Iris pigment epithelial cell (primary cell): Measurements from ENCODE around the gene TEX10.
"Not testable (repeated sequence)": the region's sequence is repeated elsewhere in the genome, so short reads cannot be mapped to it uniquely, and the experiment has no call there.

Source experiments
- DNase-seq: peaks from one replicate; pipeline ENCODE4 v3.0.0-alpha.2; 2011; ENCODE audit warnings: low read depth

The TEX10 gene

DNA sequence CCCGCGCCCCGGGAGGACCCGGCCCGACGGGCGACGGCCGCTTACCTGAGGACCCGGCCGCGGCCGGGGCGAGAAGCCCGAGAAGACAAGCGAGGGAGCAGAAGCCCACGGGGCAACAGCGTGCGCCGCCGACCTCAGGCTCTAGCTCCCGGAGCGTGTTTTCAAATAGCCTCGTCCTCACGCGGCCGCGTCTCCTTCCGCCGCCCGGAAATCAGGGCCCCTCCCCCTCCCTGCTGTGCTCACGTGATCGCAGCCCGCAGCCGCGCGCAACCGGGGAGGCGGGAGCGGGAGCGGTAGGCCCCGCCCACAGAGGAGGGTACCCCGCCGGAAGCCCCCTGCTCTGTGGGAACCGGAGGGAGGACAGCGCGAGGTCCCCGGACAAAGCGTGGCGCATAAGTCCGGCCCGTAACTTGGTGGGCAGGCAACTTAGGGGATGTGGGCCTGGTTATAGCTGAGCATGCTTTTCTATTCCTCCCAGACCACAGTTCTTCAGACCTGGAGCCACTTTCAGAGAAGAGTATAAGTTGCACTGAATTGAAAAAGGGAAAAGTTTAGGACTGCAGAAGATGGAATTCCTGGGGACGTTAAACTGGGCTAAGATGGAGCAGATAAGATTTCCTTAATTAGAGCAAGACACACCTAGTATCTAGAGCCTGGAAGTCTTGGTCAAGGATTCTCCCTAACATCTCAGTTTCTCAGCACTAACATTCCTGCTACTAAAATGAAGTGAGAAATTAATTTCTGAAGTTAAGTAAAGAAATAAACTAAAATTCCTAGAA, at the start of gene TEX10:
Gene TEX10, minus strand, starts transcription at position 216 of the 779 bp plus-strand sequence. CDS start 3,579 bp downstream, outside the sequence.
- DNase-seq, result peak; percentile 85

DNA sequence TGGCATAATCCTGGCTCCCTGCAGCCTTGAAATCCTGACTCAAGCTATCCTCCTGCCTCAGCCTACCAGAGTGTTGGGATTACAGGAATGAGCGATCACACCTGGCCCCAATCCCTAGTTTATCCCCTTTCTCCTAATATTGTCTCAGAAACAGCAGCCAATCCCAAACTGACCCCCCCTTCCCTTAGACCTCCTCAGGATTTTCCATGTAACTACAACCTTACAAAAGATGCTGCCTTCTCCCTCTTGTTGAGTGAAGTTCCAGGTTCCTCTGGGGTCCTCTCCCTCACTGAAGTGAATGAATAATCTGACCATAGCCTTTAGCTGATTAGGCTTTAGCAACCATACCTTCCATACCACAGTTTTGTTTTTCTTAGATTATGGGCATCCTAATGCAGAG, 48.3 kb upstream of the TEX10 start:
- no peak for DNase-seq

DNA sequence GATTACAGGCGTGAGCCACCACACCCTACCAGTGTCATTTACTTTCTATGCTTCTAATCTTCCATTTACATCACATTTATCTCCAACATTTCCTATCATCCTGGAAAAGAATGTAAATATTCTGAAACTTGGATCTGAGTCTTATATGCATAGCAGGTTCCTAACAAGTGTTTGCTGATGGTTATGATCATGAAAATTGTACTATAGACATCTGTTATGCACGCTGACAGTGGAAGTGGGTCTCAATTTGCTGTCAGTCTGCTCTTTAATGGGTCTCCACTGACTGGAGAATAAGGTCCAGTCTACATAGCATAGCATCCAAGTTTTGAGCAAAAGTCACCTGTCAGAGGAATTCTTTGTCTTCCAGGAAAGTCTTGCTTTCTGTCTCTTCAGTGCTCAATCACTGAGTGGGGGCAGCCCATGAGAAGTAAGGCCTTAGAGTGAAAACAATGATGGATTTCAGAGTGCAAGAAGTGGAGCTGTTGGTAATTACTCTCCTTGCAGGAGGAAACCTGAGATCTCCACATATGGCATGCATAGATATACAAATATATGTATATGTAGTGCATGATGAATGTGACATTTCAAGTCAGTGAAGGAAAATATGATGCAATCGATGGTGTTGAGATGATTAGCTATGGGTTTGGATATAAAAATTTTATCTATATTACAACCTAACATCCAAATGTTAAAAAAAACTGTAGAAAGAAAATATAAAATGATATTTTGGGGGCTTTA, 45.0 kb upstream of the TEX10 start:
- DNase-seq, result no peak

DNA sequence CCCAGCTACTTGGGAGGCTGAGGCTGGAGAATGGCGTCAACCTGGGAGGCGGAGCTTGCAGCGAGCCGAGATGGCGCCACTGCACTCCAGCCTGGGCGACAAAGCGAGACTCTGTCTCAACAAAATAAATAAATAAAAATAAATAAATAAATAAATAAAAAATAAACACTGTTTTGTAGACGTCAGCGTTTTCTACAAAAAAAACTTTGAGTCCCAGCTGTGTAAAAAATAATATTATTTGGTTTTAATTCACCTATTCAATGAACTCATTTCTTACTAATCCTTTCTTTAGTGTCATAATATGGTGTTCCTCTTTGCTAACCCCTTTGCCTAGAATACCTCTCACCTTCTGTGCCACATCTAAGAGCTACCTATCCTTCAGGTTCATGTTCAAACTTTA, 44.0 kb upstream of the TEX10 start:
- no peak for DNase-seq

DNA sequence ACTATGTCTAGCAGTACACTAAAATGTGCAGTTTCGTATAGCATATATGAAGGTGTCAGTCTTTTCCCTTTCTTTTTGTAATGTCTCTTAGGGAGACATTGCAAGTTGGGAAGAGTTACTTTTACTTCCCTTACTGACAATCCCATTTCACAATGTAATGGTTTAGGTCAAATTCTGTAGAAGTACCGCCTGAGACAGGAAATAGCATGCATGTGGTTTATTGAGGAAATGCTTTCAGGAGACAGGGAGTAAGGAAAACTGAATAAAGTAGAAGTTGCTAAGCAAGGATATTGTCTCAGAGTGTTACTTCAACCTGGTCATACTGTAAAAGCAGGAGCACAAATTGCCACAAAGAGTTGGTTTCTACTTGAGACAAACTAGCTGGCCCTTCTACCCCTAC, 42.1 kb upstream of the TEX10 start:
- peak; percentile 62 for DNase-seq

DNA sequence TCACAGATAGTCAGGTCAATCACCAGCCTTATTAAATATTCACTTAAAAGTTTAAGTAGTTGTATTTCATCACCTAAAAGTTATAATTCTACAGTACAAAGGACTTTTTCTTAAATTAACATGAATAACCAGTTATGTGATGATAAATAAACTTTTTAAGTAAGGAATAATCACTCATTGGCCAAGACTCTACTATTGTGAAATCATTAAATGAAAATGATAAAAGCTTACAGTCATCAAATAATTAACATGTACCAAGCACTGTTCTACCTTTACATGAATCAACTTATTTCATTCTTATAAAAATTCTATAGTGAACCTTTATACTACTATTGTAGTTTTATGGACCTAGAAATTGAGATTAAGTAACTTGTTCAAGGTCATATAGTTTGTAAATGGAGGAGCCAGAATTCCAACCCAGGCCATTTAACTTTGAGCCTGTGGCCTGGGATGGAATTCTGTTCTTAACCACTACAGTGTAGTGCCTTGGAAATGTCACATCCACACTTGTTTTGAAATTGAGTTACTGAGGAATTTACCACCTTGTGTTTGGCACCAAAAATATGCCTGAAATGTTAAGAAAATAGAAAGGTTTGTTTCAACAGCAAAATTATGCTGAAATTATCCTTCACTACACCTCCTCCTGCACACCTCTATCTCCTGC, 41.4 kb upstream of the TEX10 start:
- no peak for DNase-seq

DNA sequence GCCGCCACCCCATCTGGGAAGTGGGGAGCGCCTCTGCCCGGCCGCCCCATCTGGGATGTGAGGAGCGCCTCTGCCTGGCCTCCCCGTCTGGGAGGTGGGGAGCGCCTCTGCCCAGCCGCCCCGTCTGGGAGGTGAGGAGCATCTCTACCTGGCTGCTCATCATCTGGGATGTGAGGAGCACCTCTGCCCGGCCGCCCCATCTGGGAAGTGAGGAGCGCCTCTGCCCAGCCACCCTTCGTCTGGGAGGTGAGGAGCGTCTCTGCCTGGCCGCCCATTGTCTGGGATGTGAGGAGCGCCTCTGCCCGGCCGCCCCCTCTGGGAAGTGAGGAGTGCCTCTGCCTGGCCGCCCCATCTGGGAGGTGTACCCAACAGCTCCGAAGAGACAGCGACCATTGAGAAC, 40.2 kb upstream of the TEX10 start:
- not testable (repeated sequence) for DNase-seq

DNA sequence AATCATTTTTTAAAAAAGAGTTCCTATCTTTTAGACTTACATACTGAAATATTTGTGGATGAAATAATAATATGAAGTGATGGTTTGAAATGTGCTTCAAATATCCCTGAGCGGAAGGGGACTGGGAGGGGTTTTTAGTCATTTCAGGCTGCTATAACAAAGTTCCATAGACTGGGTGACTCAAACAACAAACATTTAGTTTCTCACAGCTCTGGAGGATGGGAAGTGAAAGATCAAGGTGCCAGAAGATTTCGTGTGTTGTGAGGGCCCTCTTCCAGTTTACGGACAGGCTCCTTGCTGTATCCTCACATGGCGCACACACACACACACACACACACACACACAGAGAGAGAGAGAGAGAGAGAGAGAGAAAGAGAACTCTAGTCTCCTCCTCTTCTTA, 27.1 kb upstream of the TEX10 start:
- DNase-seq, result peak; percentile 89

DNA sequence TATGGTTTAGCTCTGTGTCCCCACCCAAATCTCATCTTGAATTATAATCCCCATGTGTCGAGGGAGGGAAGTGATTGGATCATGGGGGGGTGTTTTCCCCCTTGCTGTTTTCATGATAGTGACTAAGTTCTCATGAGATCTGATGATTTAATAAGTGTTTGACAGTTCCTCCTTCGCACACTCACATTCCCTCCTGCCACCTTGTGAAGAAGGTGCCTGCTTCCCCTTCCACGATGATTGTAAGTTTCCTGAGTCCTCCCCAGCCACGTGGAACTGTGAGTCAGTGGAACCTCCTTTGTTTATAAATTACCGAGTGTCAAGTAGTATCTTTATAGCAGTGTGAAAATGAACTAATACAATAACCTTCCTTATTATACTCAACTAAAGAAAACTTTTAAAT, 24.3 kb upstream of the TEX10 start:
- DNase-seq, result peak; percentile 25

DNA sequence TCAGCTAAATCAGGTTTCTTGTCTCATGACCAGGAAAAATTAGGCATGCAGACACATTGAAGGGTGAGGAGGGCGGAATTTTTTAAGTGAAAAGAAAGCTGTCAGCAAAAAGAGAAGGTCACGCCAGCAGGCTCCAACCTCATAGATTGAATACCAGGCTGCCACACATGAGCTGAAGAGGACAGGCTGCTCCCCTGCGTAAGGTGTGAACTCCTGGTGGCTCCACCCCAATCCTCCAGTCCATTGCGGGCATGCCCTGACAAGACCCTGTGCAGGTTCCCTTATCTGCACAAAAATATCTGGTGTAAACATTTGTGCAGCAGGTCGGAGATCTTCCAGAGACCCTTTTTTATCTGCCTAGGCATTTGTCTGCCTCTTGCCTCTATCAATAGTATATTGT, 22.9 kb upstream of the TEX10 start:
- DNase-seq, result no peak

DNA sequence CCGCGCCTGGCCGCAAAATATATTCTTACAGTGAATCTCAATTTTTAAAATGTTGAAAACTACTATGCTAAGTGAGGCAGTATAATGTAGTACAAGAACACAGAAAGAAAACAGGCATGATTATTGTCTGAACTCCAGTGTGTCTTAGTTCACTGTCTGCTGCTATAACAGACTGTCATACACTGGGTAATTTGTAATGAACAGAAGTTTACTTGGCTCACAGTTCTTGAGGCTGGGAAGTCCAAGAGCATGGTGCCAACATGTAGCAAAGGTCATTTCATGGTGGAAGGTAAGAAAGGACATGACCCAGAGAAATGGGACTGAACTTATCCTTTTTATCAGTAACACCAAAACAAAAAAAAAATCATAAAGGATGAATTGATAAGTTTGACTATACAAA, 19.9 kb upstream of the TEX10 start:
- no peak for DNase-seq

DNA sequence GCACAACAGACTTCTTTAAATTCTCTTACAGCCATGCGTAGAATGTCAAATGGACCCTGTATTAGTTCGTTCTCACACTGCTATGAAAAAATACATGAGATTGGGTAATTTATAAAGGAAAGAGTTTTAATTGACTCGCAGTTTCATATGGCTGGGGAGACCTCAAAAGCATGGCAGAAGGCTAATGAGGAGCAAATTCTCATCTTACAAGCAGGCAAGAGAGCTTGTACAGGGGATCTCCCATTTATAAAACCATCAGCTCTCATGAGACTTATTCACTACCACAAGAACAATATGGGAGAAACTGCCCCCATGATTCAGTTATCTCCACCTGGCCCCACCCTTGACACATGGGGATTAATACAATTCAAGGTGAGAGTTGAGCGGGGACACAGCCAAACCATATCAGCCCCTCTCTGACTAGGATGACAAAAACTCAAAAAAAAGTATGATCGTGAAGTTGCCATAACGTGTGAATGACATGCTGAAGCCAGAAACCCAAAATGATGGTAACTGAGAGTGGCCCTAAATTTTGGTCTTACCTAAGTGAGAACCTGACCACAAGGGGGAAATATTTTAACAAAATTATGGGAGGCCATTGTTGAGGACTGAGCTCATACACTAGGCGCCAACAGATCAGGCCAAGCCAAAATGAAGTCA, 17.5 kb upstream of the TEX10 start:
- DNase-seq, result no peak

DNA sequence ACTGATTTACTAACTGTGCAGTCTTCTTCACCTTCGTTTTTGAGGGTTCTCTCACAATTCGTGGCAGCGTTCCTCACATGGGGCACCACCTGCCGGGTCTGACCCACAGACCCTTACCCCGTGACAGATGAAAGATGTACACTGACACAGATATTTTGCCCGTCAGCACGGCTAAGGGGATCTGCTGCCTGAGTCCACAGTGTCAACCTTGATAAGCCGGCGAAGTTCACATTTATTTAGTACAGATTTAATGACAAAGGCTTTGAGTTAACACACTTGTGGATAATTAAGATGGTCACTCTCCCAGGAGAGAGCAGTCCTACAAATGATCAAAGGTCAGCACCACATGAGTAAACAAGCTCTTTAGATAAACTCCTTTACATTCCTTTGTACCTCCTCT, 15.9 kb upstream of the TEX10 start:
- no peak for DNase-seq

DNA sequence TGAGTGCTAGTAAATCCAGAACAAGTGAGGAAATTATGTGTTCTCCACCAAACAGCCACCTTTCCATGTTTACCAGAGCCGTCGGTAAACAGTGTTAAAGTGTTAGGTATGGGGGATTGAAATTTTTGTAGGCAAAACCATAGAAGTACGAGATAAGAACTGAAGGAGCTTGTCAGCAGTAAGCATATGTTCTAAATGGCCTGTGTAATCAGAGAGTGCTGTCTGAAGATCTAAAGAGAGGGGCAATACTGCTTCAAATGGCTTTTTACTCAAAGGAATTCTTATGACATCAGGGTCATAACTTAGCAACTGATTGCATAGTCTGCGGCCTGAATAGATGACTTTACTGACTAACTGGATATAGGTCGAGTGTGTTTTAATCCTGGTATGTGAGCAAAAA, 13.4 kb upstream of the TEX10 start:
- no peak for DNase-seq

DNA sequence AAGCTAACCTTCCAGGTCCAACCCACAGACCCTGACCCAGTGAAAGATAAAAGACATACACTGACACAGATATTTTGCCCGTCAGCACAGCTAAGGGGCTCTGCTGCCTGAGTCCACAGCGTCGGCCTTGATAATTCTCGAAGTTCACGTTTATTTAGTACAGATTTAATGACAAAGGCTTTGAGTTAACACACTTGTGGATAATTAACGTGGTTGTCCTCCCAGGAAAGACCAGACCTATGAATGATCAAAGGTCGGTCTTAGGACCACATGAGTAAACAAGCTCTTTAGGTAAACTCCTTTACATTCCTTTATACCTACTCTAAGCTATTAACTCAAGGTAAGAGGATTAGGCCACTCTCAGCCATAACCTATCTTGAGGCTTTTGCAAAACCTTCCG, 11.3 kb upstream of the TEX10 start:
- no peak for DNase-seq

DNA sequence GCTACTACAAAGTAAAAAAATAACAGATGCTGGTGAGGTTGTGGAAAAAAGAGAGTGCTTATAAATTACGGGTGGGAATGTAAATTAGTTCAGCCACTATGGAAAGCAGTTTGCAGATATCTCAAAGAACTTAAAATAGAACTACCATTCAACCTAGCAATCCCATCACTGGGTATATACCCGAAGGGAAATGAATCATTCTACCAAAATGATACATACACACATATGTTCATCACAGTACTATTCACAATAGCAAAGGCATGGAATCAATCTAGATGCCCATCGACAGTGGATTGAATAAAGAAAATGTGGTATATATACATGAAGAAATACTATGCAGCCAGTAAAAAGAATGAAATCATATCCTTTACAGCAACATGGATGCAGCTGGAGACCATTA, 6.3 kb upstream of the TEX10 start:
- DNase-seq, result no peak

DNA sequence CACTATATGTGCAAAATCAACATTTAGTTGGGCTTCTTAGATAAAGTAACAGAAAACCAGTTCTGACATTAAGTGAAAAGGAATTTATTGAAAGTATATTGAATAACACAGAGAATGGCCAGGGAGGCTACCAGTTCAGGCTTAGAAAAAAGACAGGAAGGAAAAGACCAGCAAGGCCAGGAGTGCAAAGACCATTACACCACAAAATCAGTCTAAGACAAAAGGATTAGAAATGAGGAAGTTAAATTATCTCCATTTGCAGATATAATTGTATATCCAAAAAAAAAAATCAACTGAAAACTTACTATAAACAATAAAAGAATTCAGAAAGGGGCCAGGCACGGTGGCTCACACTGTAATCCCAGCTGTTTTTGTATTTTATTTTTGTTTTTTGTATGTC, 4.8 kb upstream of the TEX10 start:
- no peak for DNase-seq

DNA sequence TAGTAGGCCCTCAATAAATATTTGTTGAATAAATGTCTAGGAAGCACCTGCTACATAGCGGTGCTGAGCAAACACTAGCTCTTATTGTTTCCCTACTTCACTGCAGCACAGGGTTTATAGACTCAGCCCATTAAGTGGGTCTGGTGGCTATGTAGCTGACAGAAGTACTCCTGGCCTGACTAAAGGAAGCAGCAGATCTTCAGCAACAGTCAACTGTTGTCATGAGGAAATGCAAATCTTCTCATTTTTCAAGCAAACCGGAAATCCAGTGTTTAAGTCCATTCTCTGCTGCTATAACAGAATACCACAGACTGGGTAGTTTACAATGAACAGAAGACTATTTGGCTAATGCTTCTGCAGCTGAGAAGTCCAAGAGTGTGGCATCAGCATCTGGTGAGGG, 2.8 kb upstream of the TEX10 start:
- DNase-seq, result no peak

DNA sequence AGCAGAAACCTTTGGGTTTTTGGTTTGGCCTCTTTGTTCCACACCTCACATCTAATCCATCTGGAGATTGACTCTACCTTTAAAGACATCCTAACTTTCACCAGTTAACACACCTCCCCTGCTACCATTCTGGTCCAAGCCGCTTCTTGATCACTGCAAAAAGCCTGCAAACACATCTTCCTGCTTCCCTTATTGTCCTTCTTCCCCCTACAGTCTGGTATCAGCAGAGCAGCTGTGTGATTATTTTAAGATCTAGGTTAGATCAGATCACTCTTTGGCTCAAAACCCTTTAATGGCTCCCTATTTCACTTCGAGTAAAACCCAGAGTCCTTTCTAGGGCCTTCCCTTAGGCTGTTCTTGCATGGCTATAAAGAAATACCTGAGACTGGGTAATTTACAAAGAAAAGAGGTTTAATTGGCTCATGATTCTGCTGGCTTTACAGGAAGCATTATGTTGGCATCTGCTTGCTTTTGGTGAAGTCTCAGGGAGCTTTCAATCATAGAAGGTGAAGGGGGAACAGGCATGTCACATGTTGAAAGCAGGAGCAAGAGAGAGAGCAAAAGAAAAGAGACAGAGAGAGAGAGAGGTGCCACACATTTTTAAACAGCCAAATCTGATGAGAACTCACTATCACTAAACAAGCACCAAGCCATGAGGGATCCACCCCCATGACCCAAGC, 1.5 kb upstream of the TEX10 start:
- no peak for DNase-seq

DNA sequence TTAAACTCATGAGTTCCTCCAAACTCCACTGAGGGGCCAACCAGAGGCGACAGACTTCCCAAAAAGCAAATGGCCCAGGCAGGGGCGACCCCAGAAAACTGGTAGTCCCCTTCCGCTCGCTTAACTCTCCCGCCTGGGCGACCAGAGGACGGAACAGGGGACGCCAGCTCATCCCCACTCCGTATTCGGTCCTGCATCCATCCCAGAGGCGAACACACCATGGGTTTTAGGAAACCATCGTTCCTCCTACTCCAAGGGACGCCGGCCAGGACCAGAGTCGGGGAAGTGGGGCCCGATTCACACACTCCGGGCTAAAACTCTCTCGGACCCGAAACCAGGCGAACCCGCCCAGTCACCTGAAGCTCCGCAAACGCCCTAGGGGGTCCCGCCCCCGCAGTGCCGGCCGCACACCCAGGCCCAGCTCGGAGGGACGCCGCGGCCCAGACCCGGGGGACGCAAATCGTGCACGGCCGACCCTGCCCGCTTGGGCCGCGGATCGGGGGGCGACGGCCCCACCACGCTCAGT, 478 bp downstream of the TEX10 start:
- DNase-seq, result peak; percentile 9

DNA sequence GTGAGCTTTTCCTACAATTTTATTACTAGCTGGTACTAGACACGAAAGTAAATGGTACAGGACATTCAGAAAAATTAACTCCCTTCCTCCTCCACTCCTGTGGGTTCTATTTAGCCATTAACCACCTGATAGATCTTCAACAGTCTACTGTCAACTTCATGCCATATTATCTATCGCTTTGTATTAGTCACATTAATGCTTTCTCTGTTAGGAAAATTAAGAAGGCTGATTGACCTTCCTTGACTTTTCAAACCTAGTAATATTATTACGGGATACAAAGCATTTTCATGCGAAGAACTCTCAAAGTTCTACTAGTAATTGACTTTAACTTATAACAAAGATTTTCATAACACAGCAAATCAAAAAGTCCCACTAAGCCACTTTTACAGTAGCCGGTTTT, 1.2 kb downstream of the TEX10 start:
- DNase-seq, result no peak

DNA sequence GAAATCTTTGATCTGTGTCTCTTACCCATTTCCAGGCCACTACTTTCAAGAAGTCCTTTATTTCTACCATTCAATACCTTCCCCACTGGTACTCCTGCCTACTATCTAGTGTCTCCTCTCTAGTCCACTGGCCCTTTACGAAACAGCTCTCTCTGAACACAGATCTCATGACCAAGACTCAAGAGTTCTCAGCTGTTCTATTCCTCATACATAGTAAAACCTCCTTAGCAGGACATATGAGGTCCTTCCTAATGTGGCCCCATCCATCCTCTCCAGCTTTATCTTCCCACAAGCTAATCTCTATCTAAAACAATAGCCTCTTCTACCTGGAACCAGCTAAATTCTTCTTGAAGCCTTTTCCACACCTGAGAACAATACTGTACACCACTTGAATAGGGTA, 2.6 kb downstream of the TEX10 start:
- no peak for DNase-seq
